VCaP (cell line): ENCODE results near the gene SCOC.

ENCODE experiments used
- H3K27ac ChIP-seq: fragments of 450-650 bp; 2 replicates; pipeline ENCODE4 v1.5.1; 2017
- CTCF ChIP-seq: fragments of 450-650 bp; conservative IDR thresholded peaks from 2 replicates; pipeline ENCODE4 v1.5.1; 2017; ENCODE audit warnings: mild to moderate bottlenecking, moderate library complexity

The SCOC gene

GRCh38 chr4:140351093-140352075 lies 22.1 kb upstream of the SCOC start:
- TF ChIP-seq CTCF, result no peak
- H3K27ac ChIP-seq, result no peak overlapping the region

- H3K27ac ChIP-seq, result peak overlapping the region; percentile 68
- TF ChIP-seq CTCF, result no peak
Observed at GRCh38 chr4:140353786-140354185, 19.7 kb upstream of the SCOC start.

- no peak for TF ChIP-seq CTCF
- no peak overlapping the region for H3K27ac ChIP-seq
Observed at GRCh38 chr4:140355288-140355687, 18.2 kb upstream of the SCOC start.

GRCh38 chr4:140357868-140358267 lies 15.6 kb upstream of the SCOC start:
- TF ChIP-seq CTCF, result no peak
- H3K27ac ChIP-seq, result no peak overlapping the region

- H3K27ac ChIP-seq, result no peak overlapping the region
- no peak for TF ChIP-seq CTCF
Observed at GRCh38 chr4:140358281-140358680, 15.2 kb upstream of the SCOC start.

- TF ChIP-seq CTCF, result peak; percentile 91
- no peak overlapping the region for H3K27ac ChIP-seq
Observed at GRCh38 chr4:140359562-140360427, 13.7 kb upstream of the SCOC start.

- no peak overlapping the region for H3K27ac ChIP-seq
- no peak for TF ChIP-seq CTCF
Observed at GRCh38 chr4:140361099-140361498, 12.3 kb upstream of the SCOC start.
